Spleen (tissue), 11 donors: Measurements from ENCODE around the gene TOMM40L. TPM values are rescaled to one million over a fixed set of nuclear protein-coding genes. Genes with fewer than 3 reads are reported as not detected.

Source experiments
- DNase-seq: peaks from one replicate; pipeline ENCODE4 v3.0.0-alpha.2; 2020
- H3K27ac ChIP-seq, 8 donors: fragments of 200-600 bp; sonication (generic) in 7 of 8; 1 replicate in 4 of 8; 2 replicates in 4 of 8; pipeline versions ENCODE4 v1.5.0 to v1.8.0; 2016 to 2021; ENCODE audit warnings: inconsistent platforms in 4 of 8, mild to moderate bottlenecking in 4 of 8, moderate library complexity in 1 of 8
- H3K27me3 ChIP-seq, 7 donors: fragments of 200-600 bp; sonication (generic) in 6 of 7; replicated peaks in 1 of 7; 1 replicate in 4 of 7; 2 replicates in 3 of 7; pipeline versions ENCODE4 v1.5.0 to v1.8.0; 2016 to 2021; ENCODE audit warnings: inconsistent platforms in 3 of 7, mild to moderate bottlenecking in 1 of 7
- H3K36me3 ChIP-seq, 6 donors: fragments of 200-600 bp; sonication (generic) in 5 of 6; 1 replicate in 4 of 6; 2 replicates in 2 of 6; pipeline versions ENCODE4 v1.5.0 to v1.8.0; 2016 to 2021; ENCODE audit warnings: inconsistent platforms in 2 of 6
- H3K4me1 ChIP-seq, 6 donors: fragments of 200-600 bp; sonication (generic) in 5 of 6; 1 replicate in 3 of 6; 2 replicates in 3 of 6; pipeline versions ENCODE4 v1.5.0 to v1.8.0; 2016 to 2021; ENCODE audit warnings: inconsistent platforms in 3 of 6
- H3K4me3 ChIP-seq, 8 donors: fragments of 200-600 bp; sonication (generic) in 7 of 8; 1 replicate in 4 of 8; 2 replicates in 4 of 8; pipeline versions ENCODE4 v1.5.0 to v1.8.0; 2016 to 2021; ENCODE audit warnings: inconsistent platforms in 4 of 8, mild to moderate bottlenecking in 4 of 8, moderate library complexity in 2 of 8
- H3K9me3 ChIP-seq, 8 donors: fragments of 200-600 bp; sonication (generic) in 7 of 8; 1 replicate in 4 of 8; 2 replicates in 4 of 8; pipeline versions ENCODE4 v1.5.0 to v1.8.0; 2016 to 2021; ENCODE audit warnings: inconsistent platforms in 4 of 8
- CTCF ChIP-seq, 11 experiments: fragments of 200-600 bp in 7 of 11; fragments of 450-650 bp in 4 of 11; sonication (generic) in 4 of 11; IDR thresholded peaks in 8 of 11; conservative IDR thresholded peaks in 3 of 11; 1 replicate in 7 of 11; 2 replicates in 4 of 11; pipeline versions ENCODE4 v1.4.0 to v1.8.0; 2016 to 2021; ENCODE audit warnings: antibody characterized with exemption in 11 of 11, inconsistent platforms in 4 of 11, mild to moderate bottlenecking in 1 of 11
- POLR2A ChIP-seq, 3 donors: fragments of 450-650 bp; IDR thresholded peaks; one replicate each; pipeline ENCODE4 v1.5.1; 2017; ENCODE audit warnings: antibody characterized with exemption in 3 of 3, mild to moderate bottlenecking in 1 of 3
- POLR2AphosphoS5 ChIP-seq, 3 donors: sonication (generic); formaldehyde crosslinking; IDR thresholded peaks; one replicate each; pipeline ENCODE4 v1.5.1; 2017; ENCODE audit warnings: antibody characterized with exemption in 3 of 3
- WGBS, 5 donors: extraction: QIAGEN DNeasy Blood & Tissue Kit in 3 of 5; methylation state at CpG; one replicate each; pipeline versions ENCODE4 v1.1.5 to v1.1.7; 2013 to 2018; 5-methylcytosine and 5-hydroxymethylcytosine counted together
- intact Hi-C: fragments of 100-400 bp; cut with DNase I; formaldehyde crosslinking; loops from one replicate; pipeline ENCODE4 v1.15.0; 2023; ENCODE audit warnings: low total_unique reads
- polyA plus RNA-seq, 3 donors: library from polyadenylated mRNA; stranded (reverse); fragments of 200-250 nt; gene quantifications; one replicate each; pipeline ENCODE4 v1.2.1, GENCODE V29; 2013
- total RNA-seq, 7 donors: library from RNA; depleted of rRNA in 3 of 7; stranded (reverse); fragments of >200 nt in 3 of 7; fragmentation: NEBNext Ultra II Directional in 4 of 7; extraction: Animal tissue kit (Norgen Biotek cat#: 25700) in 4 of 7; gene quantifications; one replicate each; pipeline versions ENCODE4 v1.1.0 to v1.2.1, GENCODE V29; 2016 to 2021
- donor health status: healthy with polysubstance abuse.
- donor health status: DM: no; HTN: no; CAD: no; lungs with moderate emphysema.
- donor health status: DM: no; HTN: no; CAD: no.
- donor health status: Bipolar disorder and iron deficiency.
- donor health status: healthy.
- donor health status: DM: no; HTN: no; CAD: no.
- donor health status: DM: yes; HTN: yes; CAD: no.

TOMM40L gene
- total and polyA plus RNA-seq, 10 donors, result 6.2 to 15.3 (median 9.5) TPM

- DNase-seq, result no peak
- TF ChIP-seq POLR2AphosphoS5 (IDR thresholded peaks at IDR 0.05) (peak in 2 of 3 donors; percentile 28 to 89), POLR2A (IDR thresholded peaks at IDR 0.05) (no peak), CTCF (IDR thresholded peaks at IDR 0.05 in 8 of 11, conservative IDR thresholded peaks at IDR 0.05 in 3 of 11) (no peak)
- H3K27me3 ChIP-seq, result no peaks in the 10 kb centered on the region
- 69 to 80% (median 76%) methylated on average over 8 of the region's 8 CpGs for WGBS, 5 donors
- H3K36me3 ChIP-seq, result peaks cover 15 to 90% (median 71%) of the 10 kb centered on the region in 6 donors
- H3K27ac ChIP-seq, result peak overlapping the region in 7 of 8 donors; percentile 47 to 97 (median 72)
- no peaks in the 10 kb centered on the region for H3K9me3 ChIP-seq
- intact Hi-C loops, result no loop called here
- peak overlapping the region in 1 of 8 donors; percentile 35 for H3K4me3 ChIP-seq
- peaks cover 38 to 84% (median 65%) of the 10 kb centered on the region in 6 donors for H3K4me1 ChIP-seq
These were observed 18.7 kb upstream of the TOMM40L start for GRCh38 chr1:161207173-161207572.

- 40 to 45% (median 43%) methylated on average over 11 of the region's 11 CpGs for WGBS, 5 donors
- Histone ChIP-seq H3K36me3 (peaks cover 16 to 100% (median 93%) of the 10 kb centered on the region in 6 donors), H3K9me3 (no peaks in the 10 kb centered on the region), H3K4me3 (no peak overlapping the region), H3K27ac (peak overlapping the region in 6 of 8 donors; percentile 6 to 97 (median 84)), H3K27me3 (no peaks in the 10 kb centered on the region), H3K4me1 (peaks cover 21 to 76% (median 41%) of the 10 kb centered on the region in 6 donors)
- TF ChIP-seq POLR2AphosphoS5 (IDR thresholded peaks at IDR 0.05), result peak in 1 of 3 donors; percentile 70
- TF ChIP-seq CTCF (IDR thresholded peaks at IDR 0.05 in 8 of 11, conservative IDR thresholded peaks at IDR 0.05 in 3 of 11), result peak; percentile 77 to 93 (median 88)
- no peak for TF ChIP-seq POLR2A (IDR thresholded peaks at IDR 0.05)
- intact Hi-C loops, result no loop called here
- peak; percentile 90 for DNase-seq
These were observed 16.0 kb upstream of the TOMM40L start for GRCh38 chr1:161209790-161210409.

- H3K4me1 ChIP-seq, result peaks cover 6 to 73% (median 32%) of the 10 kb centered on the region in 6 donors
- TF ChIP-seq POLR2AphosphoS5 (IDR thresholded peaks at IDR 0.05) (peak in 1 of 3 donors; percentile 55), POLR2A (IDR thresholded peaks at IDR 0.05) (no peak)
- peak overlapping the region in 7 of 8 donors; percentile 78 to 95 (median 91) for H3K27ac ChIP-seq
- WGBS, 5 donors, result 72 to 92% (median 76%) methylated on average over 9 of the region's 9 CpGs
- H3K36me3 ChIP-seq, result peaks cover 16 to 75% (median 57%) of the 10 kb centered on the region in 6 donors
- H3K27me3 ChIP-seq, result no peaks in the 10 kb centered on the region
- no peaks in the 10 kb centered on the region for H3K9me3 ChIP-seq
- intact Hi-C loops, result no loop called here
- peak overlapping the region in 6 of 8 donors; percentile 4 to 68 (median 44) for H3K4me3 ChIP-seq
- no peak for DNase-seq
These were observed 11.5 kb upstream of the TOMM40L start for GRCh38 chr1:161214369-161214768.

- Histone ChIP-seq H3K27ac (peak within 1 kb of the TSS in 7 of 8 donors; percentile 78 to 95 (median 91)), H3K9me3 (no peaks in the 10 kb centered on the region), H3K36me3 (peaks cover 13 to 72% (median 50%) of the 10 kb centered on the region in 6 donors), H3K4me1 (peaks cover 0 to 72% (median 25%) of the 10 kb centered on the region in 6 donors), H3K4me3 (peak within 1 kb of the TSS; percentile 12 to 68 (median 36)), H3K27me3 (no peaks in the 10 kb centered on the region)
- no peak for TF ChIP-seq CTCF (IDR thresholded peaks at IDR 0.05 in 8 of 11, conservative IDR thresholded peaks at IDR 0.05 in 3 of 11)
- peak; percentile 79 to 90 (median 80) for TF ChIP-seq POLR2AphosphoS5 (IDR thresholded peaks at IDR 0.05)
- peak in 1 of 3 donors; percentile 49 for TF ChIP-seq POLR2A (IDR thresholded peaks at IDR 0.05)
- peak; percentile 91 for DNase-seq
- intact Hi-C loops, result no loop called here
- WGBS, 5 donors, result 22 to 55% (median 27%) methylated on average over 10 of the region's 10 CpGs
These were observed 10.8 kb upstream of the TOMM40L start, which contains the start of gene FCER1G for GRCh38 chr1:161215076-161215475. TSS of gene FCER1G (plus strand) at chr1:161215295. CDS start at chr1:161215322, 27 bp downstream.
